Measurements from ENCODE around the gene SPATA13. TPM values are rescaled to one million over a fixed set of nuclear protein-coding genes. Genes with fewer than 3 reads are reported as not detected.

Gene SPATA13
- total and polyA plus RNA-seq, 5 experiments from 2014 or later = 80.4 to 121 (median 92.8) TPM

DNA sequence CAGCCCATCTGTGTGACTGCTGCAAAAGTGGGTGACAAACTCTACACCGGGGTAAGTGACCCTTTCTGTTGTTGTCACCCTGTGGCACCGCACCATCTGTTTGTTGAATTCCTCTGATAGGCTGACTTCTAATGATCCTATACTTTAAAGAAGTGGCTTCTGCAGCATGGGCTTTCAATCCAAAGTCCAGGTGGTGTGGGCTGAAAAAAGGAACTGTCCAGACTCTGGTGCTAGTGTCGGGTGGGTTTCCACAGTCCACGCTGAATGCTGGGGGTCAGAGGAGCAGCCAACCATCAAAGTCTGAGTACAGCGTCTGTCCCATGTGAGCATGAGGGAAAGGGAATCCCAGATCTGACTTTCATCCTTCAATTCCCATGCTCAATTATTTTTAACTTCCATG lies 31.6 kb upstream of the SPATA13 start:
- peaks cover 0 to 14% (median 6%) of the 10 kb centered on the region in 5 donors for H3K27me3 Mint-ChIP-seq
- peaks cover 0 to 13% (median 6%) of the 10 kb centered on the region in 9 donors for H3K9me3 Mint-ChIP-seq
- no peak for DNase-seq
- H3K4me3 Mint-ChIP-seq = no peak overlapping the region
- no peak for ATAC-seq
- peaks cover 0 to 11% (median 3%) of the 10 kb centered on the region in 4 donors for H3K4me1 Mint-ChIP-seq
- POLR2A ChIA-PET = interaction anchor here (0.6 kb wide), 1 partner anchor 140 kb away, joined by 3 read pairs; no protein-coding TSS in a partner anchor
- H3K36me3 Mint-ChIP-seq = peaks cover 0 to 10% (median 3%) of the 10 kb centered on the region in 3 donors
- no peak overlapping the region for H3K27ac Mint-ChIP-seq

- Mint-ChIP-seq H3K27me3 (peaks cover 0 to 14% (median 6%) of the 10 kb centered on the region in 5 donors), H3K27ac (no peak overlapping the region), H3K36me3 (peaks cover 0 to 10% (median 3%) of the 10 kb centered on the region in 3 donors), H3K4me3 (no peak overlapping the region), H3K9me3 (peaks cover 0 to 13% (median 6%) of the 10 kb centered on the region in 9 donors), H3K4me1 (peaks cover 0 to 8% (median 3%) of the 10 kb centered on the region in 4 donors)
- ATAC-seq (no peak), DNase-seq (no peak)
- POLR2A ChIA-PET = no interaction called here
Observed at GRCh38 chr13:24129914-24130774, 30.4 kb upstream of the SPATA13 start.

DNA sequence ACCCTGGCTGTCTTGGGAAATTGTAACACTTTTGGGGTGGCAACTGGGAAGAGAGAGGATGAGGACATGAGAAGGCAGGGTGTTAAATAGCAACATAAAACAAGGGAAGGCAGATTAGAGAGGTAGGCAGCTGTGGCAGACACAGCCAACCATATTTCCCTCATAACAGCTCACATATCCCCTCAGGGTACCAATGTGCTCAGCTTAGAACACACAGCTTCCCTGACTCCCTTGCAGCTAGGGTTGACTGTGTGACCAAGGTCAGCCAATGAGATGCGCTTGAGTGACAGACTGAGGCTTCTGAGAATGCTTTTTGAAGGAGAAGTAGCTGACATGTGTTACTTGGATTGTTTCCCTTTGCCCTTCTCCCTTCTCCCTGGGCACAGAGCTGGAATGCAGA lies 28.8 kb upstream of the SPATA13 start:
- Mint-ChIP-seq H3K36me3 (peaks cover 0 to 10% (median 3%) of the 10 kb centered on the region in 3 donors), H3K27me3 (peaks cover 0 to 14% (median 2%) of the 10 kb centered on the region in 5 donors), H3K4me3 (no peak overlapping the region), H3K27ac (no peak overlapping the region), H3K4me1 (peaks cover 0 to 8% (median 3%) of the 10 kb centered on the region in 4 donors), H3K9me3 (peaks cover 0 to 13% (median 6%) of the 10 kb centered on the region in 9 donors)
- POLR2A ChIA-PET = no interaction called here
- DNase-seq (no peak), ATAC-seq (no peak)

GRCh38 chr13:24133021-24133795 lies 27.3 kb upstream of the SPATA13 start:
- ATAC-seq (no peak), DNase-seq (no peak)
- Mint-ChIP-seq H3K4me3 (no peak overlapping the region), H3K27me3 (peaks cover 0 to 10% (median 1%) of the 10 kb centered on the region in 5 donors), H3K9me3 (peaks cover 0 to 13% (median 6%) of the 10 kb centered on the region in 9 donors), H3K4me1 (peaks cover 0 to 8% (median 3%) of the 10 kb centered on the region in 4 donors), H3K27ac (no peak overlapping the region), H3K36me3 (peaks cover 0 to 10% (median 3%) of the 10 kb centered on the region in 3 donors)
- POLR2A ChIA-PET = no interaction called here

DNA sequence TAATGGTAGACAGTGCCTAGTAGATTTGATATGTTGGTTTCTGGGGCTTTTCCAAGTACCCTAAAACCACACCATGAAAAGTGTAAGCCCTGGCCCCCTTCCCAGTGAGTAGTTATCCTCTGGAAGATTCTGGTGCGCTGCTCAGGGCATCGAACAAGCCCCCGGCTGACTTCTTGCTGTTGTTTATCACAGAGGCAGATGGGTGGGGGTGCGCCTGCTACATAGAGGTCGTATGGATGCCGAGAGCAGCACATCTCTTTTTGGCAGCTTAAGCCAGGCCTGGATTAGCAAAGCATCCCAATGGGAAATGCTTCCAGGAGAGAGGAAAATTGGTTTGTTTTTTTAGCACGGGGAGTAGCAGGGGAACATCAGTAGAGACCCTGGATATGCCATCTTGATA lies 26.3 kb upstream of the SPATA13 start:
- H3K36me3 Mint-ChIP-seq = peaks cover 0 to 10% (median 3%) of the 10 kb centered on the region in 3 donors
- POLR2A ChIA-PET = no interaction called here
- H3K27me3 Mint-ChIP-seq = peaks cover 0 to 5% (median 1%) of the 10 kb centered on the region in 5 donors
- no peak for DNase-seq
- peaks cover 0 to 8% (median 3%) of the 10 kb centered on the region in 4 donors for H3K4me1 Mint-ChIP-seq
- ATAC-seq = no peak
- H3K4me3 Mint-ChIP-seq = no peak overlapping the region
- no peak overlapping the region for H3K27ac Mint-ChIP-seq
- H3K9me3 Mint-ChIP-seq = peaks cover 0 to 13% (median 6%) of the 10 kb centered on the region in 9 donors

DNA sequence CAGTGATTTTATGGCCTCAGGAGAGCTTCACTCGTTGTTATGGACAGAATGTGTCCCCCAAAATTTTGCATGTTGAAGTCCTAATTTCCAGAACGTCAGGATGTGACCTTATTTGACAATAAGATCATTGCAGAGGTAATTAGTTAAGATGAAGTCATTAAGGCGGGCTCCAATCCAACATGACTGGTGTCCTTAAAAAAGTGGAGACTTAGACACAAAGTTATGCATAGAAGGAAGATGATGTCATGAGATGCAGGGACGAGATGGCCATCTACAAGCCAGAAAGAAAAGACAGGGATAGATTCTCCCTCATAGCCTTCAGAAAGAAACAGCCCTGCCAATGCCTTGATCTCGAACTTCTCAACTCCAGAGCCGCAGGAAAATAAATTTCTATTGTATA lies 25.8 kb upstream of the SPATA13 start:
- peaks cover 0 to 8% (median 3%) of the 10 kb centered on the region in 4 donors for H3K4me1 Mint-ChIP-seq
- H3K27ac Mint-ChIP-seq = no peak overlapping the region
- ATAC-seq (no peak), DNase-seq (no peak)
- H3K36me3 Mint-ChIP-seq = peaks cover 0 to 10% (median 3%) of the 10 kb centered on the region in 3 donors
- no peak overlapping the region for H3K4me3 Mint-ChIP-seq
- H3K27me3 Mint-ChIP-seq = peaks cover 0 to 2% (median 1%) of the 10 kb centered on the region in 5 donors
- POLR2A ChIA-PET = no interaction called here
- peaks cover 0 to 13% (median 6%) of the 10 kb centered on the region in 9 donors for H3K9me3 Mint-ChIP-seq

DNA sequence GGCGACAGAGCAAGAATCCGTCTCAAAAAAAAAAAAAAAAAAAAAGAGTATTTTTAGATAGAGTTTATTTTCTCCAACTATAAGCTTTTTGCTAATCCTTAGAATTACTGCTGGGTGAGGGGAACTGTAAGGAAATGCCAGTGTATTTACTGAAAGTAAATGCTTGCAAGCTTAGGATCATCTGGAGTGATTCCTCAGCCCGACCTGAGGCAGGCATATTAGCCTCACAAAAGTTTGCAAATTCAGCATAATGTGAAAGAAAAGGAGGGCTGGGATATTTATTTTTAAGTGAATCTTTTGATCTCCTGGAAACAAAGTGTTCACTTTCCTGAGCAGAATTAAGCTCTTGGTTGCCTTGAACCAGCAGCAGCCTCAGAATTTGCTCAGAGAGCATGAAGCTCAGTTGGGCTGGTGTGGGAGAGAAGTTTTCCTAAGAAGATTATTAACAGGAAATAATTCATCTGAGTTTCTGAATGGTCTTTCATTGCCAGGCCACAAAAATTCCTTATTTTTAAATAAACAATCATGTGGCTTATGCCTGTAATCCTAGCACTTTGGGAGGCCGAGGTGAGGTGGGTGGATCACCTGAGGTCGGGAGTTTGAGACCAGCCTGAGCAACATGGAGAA lies 24.7 kb upstream of the SPATA13 start:
- peaks cover 0 to 6% (median under 1%) of the 10 kb centered on the region in 4 donors for H3K4me1 Mint-ChIP-seq
- H3K36me3 Mint-ChIP-seq = peaks cover 0 to 10% (median 3%) of the 10 kb centered on the region in 3 donors
- DNase-seq = no peak
- peaks cover 0 to 2% (median 1%) of the 10 kb centered on the region in 5 donors for H3K27me3 Mint-ChIP-seq
- H3K9me3 Mint-ChIP-seq = peaks cover 0 to 12% (median 3%) of the 10 kb centered on the region in 9 donors
- H3K27ac Mint-ChIP-seq = peak overlapping the region in 1 of 10 donors; percentile 72
- no peak for ATAC-seq
- POLR2A ChIA-PET = interaction anchor here (1.2 kb wide), 1 partner anchor 25 kb away, joined by 3 read pairs; the partner anchor contains the start of gene SPATA13
- H3K4me3 Mint-ChIP-seq = no peak overlapping the region

- no peak overlapping the region for H3K4me3 Mint-ChIP-seq
- DNase-seq (no peak), ATAC-seq (no peak)
- peaks cover 0 to 3% (median 0%) of the 10 kb centered on the region in 4 donors for H3K4me1 Mint-ChIP-seq
- H3K27ac Mint-ChIP-seq = no peak overlapping the region
- no peaks in the 10 kb centered on the region for H3K27me3 Mint-ChIP-seq
- no peaks in the 10 kb centered on the region for H3K9me3 Mint-ChIP-seq
- no peaks in the 10 kb centered on the region for H3K36me3 Mint-ChIP-seq
- POLR2A ChIA-PET = interaction anchor here (0.5 kb wide), 1 partner anchor 33 kb away, joined by 3 read pairs; no protein-coding TSS in a partner anchor
Observed at GRCh38 chr13:24138911-24139310, 21.6 kb upstream of the SPATA13 start.

- no peak for DNase-seq
- H3K4me3 Mint-ChIP-seq = no peak overlapping the region
- POLR2A ChIA-PET = no interaction called here
- no peaks in the 10 kb centered on the region for H3K36me3 Mint-ChIP-seq
- H3K4me1 Mint-ChIP-seq = peaks cover 0 to 5% (median 0%) of the 10 kb centered on the region in 4 donors
- ATAC-seq = no peak
- H3K27me3 Mint-ChIP-seq = no peaks in the 10 kb centered on the region
- H3K9me3 Mint-ChIP-seq = no peaks in the 10 kb centered on the region
- no peak overlapping the region for H3K27ac Mint-ChIP-seq
Observed at GRCh38 chr13:24141333-24141910, 19.1 kb upstream of the SPATA13 start.

DNA sequence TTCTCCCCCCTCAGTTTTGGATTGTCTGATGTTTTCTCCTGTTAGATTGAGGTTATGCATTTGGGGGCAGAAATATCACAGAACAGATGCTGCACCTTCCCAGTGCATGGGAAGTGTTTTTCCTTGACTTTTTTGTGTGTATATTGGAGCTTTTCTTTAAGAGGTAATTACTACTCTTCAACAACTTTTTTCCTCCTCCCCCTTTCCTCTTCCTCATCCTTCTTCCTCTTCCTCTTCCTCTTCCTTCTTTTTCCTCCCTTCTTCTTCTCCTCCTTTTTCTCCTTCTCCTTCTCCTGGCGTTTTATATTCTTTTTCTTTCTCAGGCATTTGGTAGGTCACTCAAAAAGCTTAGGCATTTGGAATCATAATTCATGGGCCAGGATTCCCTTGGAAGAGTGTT lies 18.1 kb upstream of the SPATA13 start:
- Mint-ChIP-seq H3K9me3 (no peaks in the 10 kb centered on the region), H3K36me3 (no peaks in the 10 kb centered on the region), H3K27me3 (no peaks in the 10 kb centered on the region), H3K4me3 (no peak overlapping the region), H3K4me1 (peaks cover 0 to 5% (median 0%) of the 10 kb centered on the region in 4 donors), H3K27ac (peak overlapping the region in 1 of 10 donors; percentile 77)
- no peak for ATAC-seq
- POLR2A ChIA-PET = interaction anchor here (0.5 to 0.7 kb wide), 2 partner anchors 237 to 313 kb away, joined by 3 to 6 read pairs; no protein-coding TSS in a partner anchor
- no peak for DNase-seq

DNA sequence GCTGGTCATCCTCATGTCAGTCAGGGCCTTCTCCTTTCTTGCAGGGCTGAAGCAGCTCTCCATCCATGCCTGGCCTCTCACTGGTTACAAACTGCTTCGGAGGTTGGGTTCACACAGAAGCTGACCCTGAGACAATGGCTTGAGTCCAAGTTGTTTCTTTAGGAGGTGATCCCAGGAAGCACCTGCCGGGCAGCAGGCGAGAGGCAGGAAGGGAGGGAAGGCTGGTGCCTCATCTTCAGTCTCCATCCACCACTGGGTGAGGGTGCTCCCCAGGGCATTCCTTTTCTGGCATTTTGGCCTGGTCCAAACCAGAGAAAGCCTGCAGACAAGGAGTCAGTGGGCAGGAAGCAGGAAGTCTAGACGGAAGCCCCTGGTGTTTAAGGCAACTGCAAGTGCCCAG lies 17.6 kb upstream of the SPATA13 start:
- DNase-seq (no peak), ATAC-seq (no peak)
- Mint-ChIP-seq H3K27ac (peak overlapping the region in 1 of 10 donors; percentile 77), H3K9me3 (no peaks in the 10 kb centered on the region), H3K4me3 (no peak overlapping the region), H3K27me3 (no peaks in the 10 kb centered on the region), H3K36me3 (no peaks in the 10 kb centered on the region), H3K4me1 (peaks cover 0 to 5% (median 0%) of the 10 kb centered on the region in 4 donors)
- POLR2A ChIA-PET = interaction anchor here (0.7 kb wide), 1 partner anchor 237 kb away, joined by 3 read pairs; no protein-coding TSS in a partner anchor

DNA sequence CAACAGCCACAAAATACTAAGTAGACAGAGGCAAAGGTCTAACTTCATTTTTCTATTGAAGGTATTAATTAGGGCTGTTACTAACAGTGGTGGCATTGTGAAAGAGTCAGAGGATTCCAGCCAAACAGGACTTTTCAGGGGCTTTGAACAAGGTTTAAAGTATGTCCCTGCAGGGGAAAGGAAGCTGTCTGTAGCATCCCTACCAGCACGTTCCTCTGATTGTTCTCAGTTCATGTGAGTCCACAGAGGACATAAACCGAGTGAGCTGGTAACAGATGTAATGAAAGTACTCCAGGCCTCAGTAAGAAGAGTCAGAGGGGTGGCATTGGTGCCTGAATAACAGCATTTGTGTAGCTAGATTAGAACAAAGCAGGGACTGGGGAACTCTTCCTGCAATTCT lies 15.3 kb upstream of the SPATA13 start:
- Mint-ChIP-seq H3K9me3 (no peaks in the 10 kb centered on the region), H3K36me3 (no peaks in the 10 kb centered on the region), H3K4me3 (no peak overlapping the region), H3K27me3 (peaks cover 0 to 4% (median 0%) of the 10 kb centered on the region in 5 donors), H3K4me1 (peaks cover 0 to 7% (median 0%) of the 10 kb centered on the region in 4 donors), H3K27ac (peak overlapping the region in 1 of 10 donors; percentile 17)
- ATAC-seq (no peak), DNase-seq (no peak)
- POLR2A ChIA-PET = no interaction called here
